ENCODE data around the gene SLC25A33. TPM values are rescaled to one million over a fixed set of nuclear protein-coding genes. Genes with fewer than 3 reads are reported as not detected.

Gene SLC25A33
- total and polyA plus RNA-seq, 2 donors (not counting 1 experiment from before 2014, with no cell fraction given) = 2.3 to 5.0 TPM

GRCh38 chr1:9575486-9575885 lies 36.2 kb downstream of the SLC25A33 start:
- H3K27me3 Mint-ChIP-seq = no peaks in the 10 kb centered on the region
- WGBS (ENCODE audit: insufficient coverage) = 100% methylated on average over 3 of the region's 6 CpGs
- H3K9me3 Mint-ChIP-seq (ENCODE audit: insufficient read depth) = no peaks in the 10 kb centered on the region
- ATAC-seq (ENCODE audit: low read depth) (no peak), DNase-seq (no peak)
- Histone ChIP-seq H3K9ac (ENCODE audit: low read length) (no peak overlapping the region), H3K9me3 (ENCODE audit: control extremely low read depth in 1 of 3, control insufficient read depth in 2 of 3, insufficient read depth in 1 of 3, low read length in 2 of 3) (no peaks in the 10 kb centered on the region), H3K4me3 (ENCODE audit: control extremely low read depth in 1 of 5, extremely low read depth in 1 of 5, insufficient read depth in 1 of 5, low read depth in 2 of 5, low read length in 4 of 5) (no peak overlapping the region), H3K4me2 (replicated peaks; ENCODE audit: low read depth, low read length, poor library complexity, severe bottlenecking) (no peak overlapping the region), H3K36me3 (replicated peaks in 1 of 2; ENCODE audit: control extremely low read depth in 1 of 2, control insufficient read depth in 1 of 2, extremely low read depth in 1 of 2, insufficient read depth in 2 of 2, low read length in 1 of 2) (peaks cover 8 to 22% of the 10 kb centered on the region in 2 experiments), H3K4me1 (ENCODE audit: control insufficient read depth in 2 of 2, insufficient read depth in 2 of 2, low read length in 2 of 2) (no peaks in the 10 kb centered on the region), H3K27me3 (replicated peaks in 1 of 4; ENCODE audit: control extremely low read depth in 1 of 4, control insufficient read depth in 3 of 4, insufficient read depth in 4 of 4, low read length in 3 of 4) (no peaks in the 10 kb centered on the region), H3K79me2 (ENCODE audit: control insufficient read depth, insufficient read depth, low read length) (no peaks in the 10 kb centered on the region), H4K20me1 (ENCODE audit: control insufficient read depth, insufficient read depth, low read length, poor library complexity, severe bottlenecking) (no peaks in the 10 kb centered on the region), H3K27ac (ENCODE audit: low read length in 2 of 2) (no peak overlapping the region), H2AFZ (ENCODE audit: insufficient read depth, low read depth, low read length, poor library complexity, severe bottlenecking) (no peak overlapping the region)
- H3K4me3 Mint-ChIP-seq = no peak overlapping the region
- POLR2A ChIA-PET = interaction anchor here (0.6 kb wide), 1 partner anchor 437 kb away, joined by 8 read pairs; no protein-coding TSS in a partner anchor
- H3K27ac Mint-ChIP-seq = no peak overlapping the region
- CTCF ChIA-PET = interaction anchor here (0.9 to 4.6 kb wide), 3 partner anchors 15 to 293 kb away, joined by 3 to 64 read pairs (median 3); no protein-coding TSS in a partner anchor
- H3K4me1 Mint-ChIP-seq = no peaks in the 10 kb centered on the region
- intact Hi-C loops (cut with micrococcal nuclease) = no loop called here
- TF ChIP-seq EZH2 (IDR thresholded peaks at IDR 0.05; ENCODE audit: borderline replicate concordance, insufficient read depth, low read depth, low read length, poor library complexity, severe bottlenecking) (no peak), CTCF (IDR thresholded peaks at IDR 0.05) (no peak)

GRCh38 chr1:9576903-9577302 lies 37.6 kb downstream of the SLC25A33 start:
- ChIA-PET POLR2A (no interaction called here), CTCF (interaction anchor here (4.6 kb wide), 1 partner anchor 82 kb away, joined by 64 read pairs; no protein-coding TSS in a partner anchor)
- ATAC-seq (ENCODE audit: low read depth) = no peak

More at GRCh38 chr1:9576903-9577302, 37.6 kb downstream of the SLC25A33 start:
- Histone ChIP-seq H3K27me3 (replicated peaks in 1 of 4; ENCODE audit: control extremely low read depth in 1 of 4, control insufficient read depth in 3 of 4, insufficient read depth in 4 of 4, low read length in 3 of 4) (no peaks in the 10 kb centered on the region), H3K27ac (ENCODE audit: low read length in 2 of 2) (no peak overlapping the region), H3K4me3 (ENCODE audit: control extremely low read depth in 1 of 5, extremely low read depth in 1 of 5, insufficient read depth in 1 of 5, low read depth in 2 of 5, low read length in 4 of 5) (no peak overlapping the region), H3K9me3 (ENCODE audit: control extremely low read depth in 1 of 3, control insufficient read depth in 2 of 3, insufficient read depth in 1 of 3, low read length in 2 of 3) (no peaks in the 10 kb centered on the region), H3K36me3 (replicated peaks in 1 of 2; ENCODE audit: control extremely low read depth in 1 of 2, control insufficient read depth in 1 of 2, extremely low read depth in 1 of 2, insufficient read depth in 2 of 2, low read length in 1 of 2) (peaks cover 10 to 20% of the 10 kb centered on the region in 2 experiments), H2AFZ (ENCODE audit: insufficient read depth, low read depth, low read length, poor library complexity, severe bottlenecking) (no peak overlapping the region), H4K20me1 (ENCODE audit: control insufficient read depth, insufficient read depth, low read length, poor library complexity, severe bottlenecking) (no peaks in the 10 kb centered on the region), H3K4me2 (replicated peaks; ENCODE audit: low read depth, low read length, poor library complexity, severe bottlenecking) (no peak overlapping the region), H3K79me2 (ENCODE audit: control insufficient read depth, insufficient read depth, low read length) (no peaks in the 10 kb centered on the region), H3K4me1 (ENCODE audit: control insufficient read depth in 2 of 2, insufficient read depth in 2 of 2, low read length in 2 of 2) (no peaks in the 10 kb centered on the region), H3K9ac (ENCODE audit: low read length) (no peak overlapping the region)
- intact Hi-C loops (cut with micrococcal nuclease) = no loop called here
- 97% methylated on average over 6 of the region's 6 CpGs for WGBS (ENCODE audit: insufficient coverage)
- Mint-ChIP-seq H3K27me3 (no peaks in the 10 kb centered on the region), H3K4me1 (no peaks in the 10 kb centered on the region), H3K9me3 (ENCODE audit: insufficient read depth) (no peaks in the 10 kb centered on the region), H3K27ac (no peak overlapping the region), H3K4me3 (no peak overlapping the region)
- DNase-seq = no peak
- no peak for TF ChIP-seq CTCF (IDR thresholded peaks at IDR 0.05)
- TF ChIP-seq EZH2 (IDR thresholded peaks at IDR 0.05; ENCODE audit: borderline replicate concordance, insufficient read depth, low read depth, low read length, poor library complexity, severe bottlenecking) = no peak

Measured in B cell (primary cell).